HG02623 (cell line): ENCODE results near the gene RCC1.
"Not testable (repeated sequence)": the region's sequence is repeated elsewhere in the genome, so short reads cannot be mapped to it uniquely, and the experiment has no call there.

Experiments used
- ATAC-seq: cut with Tn5 transposase; IDR thresholded peaks from one replicate; pipeline ENCODE4 v1.9.1; 2021; ENCODE audit warnings: moderate library complexity; ENCODE audit not compliant: unreplicated experiment

Gene RCC1, protein sequence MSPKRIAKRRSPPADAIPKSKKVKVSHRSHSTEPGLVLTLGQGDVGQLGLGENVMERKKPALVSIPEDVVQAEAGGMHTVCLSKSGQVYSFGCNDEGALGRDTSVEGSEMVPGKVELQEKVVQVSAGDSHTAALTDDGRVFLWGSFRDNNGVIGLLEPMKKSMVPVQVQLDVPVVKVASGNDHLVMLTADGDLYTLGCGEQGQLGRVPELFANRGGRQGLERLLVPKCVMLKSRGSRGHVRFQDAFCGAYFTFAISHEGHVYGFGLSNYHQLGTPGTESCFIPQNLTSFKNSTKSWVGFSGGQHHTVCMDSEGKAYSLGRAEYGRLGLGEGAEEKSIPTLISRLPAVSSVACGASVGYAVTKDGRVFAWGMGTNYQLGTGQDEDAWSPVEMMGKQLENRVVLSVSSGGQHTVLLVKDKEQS

DNA sequence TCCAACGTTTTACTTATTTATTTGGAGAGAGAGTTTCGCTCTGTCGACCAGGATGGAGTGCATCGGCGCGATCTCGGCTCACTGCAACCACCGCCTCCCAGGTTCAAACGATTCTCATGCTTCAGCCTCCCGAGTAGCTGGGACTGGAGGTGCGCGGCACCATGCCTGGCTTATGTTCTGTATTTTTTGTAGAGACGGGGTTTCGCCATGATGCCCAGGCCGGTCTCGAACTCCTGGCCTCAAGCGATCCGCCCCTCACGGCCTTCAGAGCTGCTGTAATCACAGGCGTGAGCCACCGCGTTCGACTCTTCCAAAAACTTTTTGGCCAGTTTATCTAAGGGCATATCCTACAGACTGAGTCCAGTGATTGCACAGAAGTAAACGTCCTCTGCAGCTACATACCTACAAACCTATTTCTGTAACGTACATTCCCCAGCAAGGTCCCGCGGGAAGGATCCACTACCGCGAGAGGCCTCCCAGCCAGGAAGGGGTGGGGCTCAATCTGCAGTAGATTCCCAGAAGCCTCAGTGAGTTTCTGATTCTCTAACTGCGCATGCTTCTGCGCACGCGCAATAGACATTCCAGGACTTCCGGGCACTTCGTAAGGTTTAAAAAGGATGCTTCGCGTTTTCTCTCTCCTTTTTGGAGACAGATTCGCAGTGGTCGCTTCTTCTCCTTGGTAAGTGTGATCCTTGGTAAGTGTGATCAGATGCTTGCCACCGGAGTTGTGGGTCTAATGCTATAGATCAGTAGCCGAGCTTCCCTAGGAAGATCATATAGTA is at the start of gene RCC1:
Gene RCC1, plus strand, starts transcription at position 638 of the 782 bp plus-strand sequence. CDS start 23,824 bp downstream, outside the sequence.
- peak; percentile 62 for ATAC-seq

DNA sequence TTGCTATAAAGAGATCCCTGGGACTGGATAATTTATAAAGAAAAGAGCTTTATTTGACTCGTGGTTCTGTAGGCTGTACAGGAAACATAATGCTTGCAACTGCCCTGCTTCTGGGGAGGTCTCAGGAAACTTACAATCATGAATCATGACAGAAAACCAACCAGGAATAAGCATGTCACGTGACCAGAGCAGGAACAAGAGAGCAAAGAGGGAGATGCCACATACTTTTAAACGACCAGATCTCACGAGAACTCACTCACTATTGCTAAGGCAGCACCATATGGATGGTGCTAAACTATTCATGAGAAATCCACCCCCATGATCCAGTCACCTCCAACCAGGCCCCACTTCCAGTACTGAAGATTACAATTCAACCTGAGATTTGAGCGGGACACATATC is 49.8 kb upstream of the RCC1 start:
- no peak for ATAC-seq

DNA sequence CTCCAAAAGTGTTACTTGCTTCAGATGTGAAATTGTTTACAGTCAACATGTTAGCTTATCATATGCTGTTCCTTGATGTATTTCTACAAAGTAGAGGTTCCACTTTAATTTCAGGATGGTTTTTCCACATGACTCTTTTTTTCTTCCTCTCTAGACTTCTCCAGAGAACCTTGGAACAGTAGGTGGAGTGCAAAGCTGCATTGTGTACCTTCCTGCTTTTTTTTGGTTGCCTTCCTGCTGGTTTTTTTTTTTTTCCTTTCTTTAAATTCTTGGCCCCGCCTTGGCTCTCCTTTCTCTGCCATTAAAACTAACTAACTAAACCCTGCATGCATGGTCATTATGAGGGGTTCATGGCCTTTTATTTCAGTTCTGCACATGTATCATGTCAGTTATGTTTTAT is 48.2 kb upstream of the RCC1 start:
- no peak for ATAC-seq

DNA sequence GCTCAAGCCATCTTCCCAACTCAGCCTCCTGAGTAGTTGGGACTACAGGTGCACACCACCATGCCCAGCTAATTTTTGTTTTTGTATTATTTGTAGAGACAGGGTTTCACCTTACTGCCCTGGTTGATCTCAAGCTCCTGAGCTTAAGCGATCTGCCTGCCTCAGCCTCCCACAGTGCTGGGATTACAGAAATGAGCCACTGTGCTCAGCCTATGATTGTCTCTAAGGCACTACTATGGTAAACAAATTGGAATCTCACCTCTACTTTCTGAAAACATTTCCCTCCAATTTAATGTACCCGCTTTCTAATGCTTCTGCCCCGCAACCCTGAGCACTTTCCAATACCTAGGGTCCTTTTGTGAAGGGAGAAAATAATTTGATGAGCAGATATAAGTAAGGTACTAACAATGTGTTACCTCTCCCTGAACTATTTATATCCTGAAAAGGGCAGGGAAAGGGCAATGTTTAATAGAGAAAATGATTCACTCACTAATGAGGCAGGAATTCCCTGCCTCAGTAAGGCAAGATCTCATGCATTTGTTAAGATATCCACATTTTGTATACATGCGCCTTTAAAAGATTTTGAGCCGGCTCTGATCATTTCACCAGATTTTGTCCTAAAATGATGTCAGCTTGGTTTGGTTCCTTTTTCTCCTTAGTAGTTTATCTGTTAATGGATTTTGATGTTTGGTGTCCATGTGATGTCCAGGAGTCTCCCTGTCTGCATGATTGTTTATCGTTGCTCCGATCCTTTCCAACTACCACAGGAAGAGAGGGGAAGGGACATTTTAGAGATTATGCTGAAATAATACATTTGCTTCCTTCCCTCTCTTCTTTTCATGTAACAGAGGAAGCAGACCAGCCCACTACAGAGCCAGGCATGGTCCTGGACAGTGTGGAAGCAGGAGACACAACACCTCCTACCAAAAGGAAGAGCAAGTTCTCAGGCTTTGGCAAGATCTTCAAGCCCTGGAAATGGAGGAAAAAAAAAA is 47.3 kb upstream of the RCC1 start:
- no peak for ATAC-seq

DNA sequence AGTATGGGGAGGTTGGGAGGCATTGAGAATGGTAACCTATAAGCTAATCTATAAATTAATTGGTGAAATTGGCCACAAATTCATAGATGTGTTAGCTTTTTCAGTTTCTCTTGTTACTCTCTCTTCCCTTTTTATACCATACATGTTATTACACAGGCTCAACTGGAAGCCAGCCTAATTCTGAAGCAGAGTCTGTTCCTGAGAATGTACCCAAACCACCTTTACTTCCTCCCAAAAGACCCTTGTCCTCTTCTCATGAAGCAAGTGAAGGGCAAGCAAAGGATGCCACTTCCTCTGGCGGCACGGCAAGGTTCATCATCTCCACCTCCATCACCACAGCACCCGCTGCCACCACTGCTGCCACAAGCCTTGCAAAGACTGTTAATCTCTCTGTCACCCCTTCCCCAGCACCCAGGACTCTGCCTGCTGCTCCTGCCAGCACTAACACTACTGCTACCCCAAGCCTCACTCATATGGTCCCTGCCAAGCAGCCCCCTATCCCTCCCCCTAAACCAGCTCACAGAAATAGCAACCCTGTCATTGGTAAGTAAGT is 39.5 kb upstream of the RCC1 start:
- ATAC-seq, result no peak

DNA sequence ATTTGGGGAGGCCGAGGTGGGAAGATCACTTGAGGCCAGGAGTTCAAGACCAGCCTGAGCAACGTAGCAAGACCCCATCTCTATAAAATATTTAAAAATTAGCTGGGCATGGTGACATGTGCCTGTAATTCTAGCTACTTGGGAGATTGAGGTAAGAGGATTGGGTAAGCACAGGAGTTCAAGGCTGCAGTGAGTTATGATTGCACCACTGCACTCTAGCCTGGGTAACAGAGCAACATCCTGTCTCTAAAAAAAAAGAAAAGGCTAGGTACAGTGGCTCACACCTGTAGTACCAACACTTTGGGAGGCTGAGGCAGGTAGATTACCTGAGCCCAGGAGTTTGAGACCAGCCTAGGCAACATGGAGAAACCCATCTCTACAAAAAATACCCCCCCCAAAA is 35.7 kb upstream of the RCC1 start:
- no peak for ATAC-seq

DNA sequence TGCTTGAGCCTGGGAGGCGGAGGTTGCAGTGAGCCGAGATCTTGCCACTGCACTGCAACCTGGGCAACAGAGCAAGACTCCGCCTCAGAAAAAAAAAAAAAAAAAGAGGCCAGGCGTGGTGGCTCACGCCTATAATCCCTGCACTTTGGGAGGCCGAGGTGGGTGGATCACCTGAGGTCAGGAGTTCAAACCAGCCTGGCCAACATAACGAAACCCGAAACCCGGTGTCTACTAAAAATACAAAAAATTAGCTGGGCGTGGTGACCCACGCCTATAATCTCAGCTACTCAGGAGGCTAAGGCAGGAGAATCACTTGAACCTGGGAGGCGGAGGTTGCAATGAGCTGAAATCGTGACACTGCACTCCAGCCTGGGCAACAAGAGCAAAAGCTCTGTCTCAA is 26.3 kb upstream of the RCC1 start:
- not testable (repeated sequence) for ATAC-seq

DNA sequence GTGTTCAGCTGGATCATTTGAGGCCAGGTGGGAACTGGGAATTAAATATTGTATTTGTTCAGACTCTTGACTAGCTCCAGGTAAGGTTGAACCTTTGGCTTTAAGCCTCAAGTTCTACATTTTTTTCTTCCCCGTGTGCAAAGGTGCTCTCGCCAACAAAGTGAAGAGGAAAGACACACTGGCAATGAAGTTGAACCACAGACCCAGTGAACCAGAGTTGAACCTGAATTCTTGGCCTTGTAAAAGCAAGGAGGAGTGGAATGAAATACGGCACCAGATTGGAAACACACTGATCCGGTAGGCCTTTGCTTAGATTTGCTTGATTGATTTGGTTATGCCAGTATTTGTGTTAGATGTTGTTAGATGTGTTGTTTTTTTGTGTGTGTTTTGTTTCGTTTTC is 25.5 kb upstream of the RCC1 start:
- ATAC-seq, result no peak

DNA sequence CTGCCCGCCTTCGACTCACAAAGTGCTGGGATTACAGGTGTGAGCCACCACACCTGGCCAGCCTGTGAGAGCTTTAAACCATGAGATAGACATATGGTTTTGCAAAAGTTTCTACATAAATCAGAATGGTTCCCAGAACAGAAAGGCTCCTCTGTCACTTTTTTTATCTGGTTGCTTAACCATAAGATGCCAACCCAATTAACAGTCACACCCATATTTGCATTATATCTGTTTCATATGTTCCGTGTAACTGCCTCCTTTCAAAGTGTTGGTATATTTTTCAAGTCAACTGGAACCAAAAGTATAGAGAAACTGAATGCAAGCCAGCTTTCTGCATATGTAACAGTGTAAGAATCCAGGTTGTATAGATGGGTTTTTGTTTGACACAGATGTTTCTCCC is 23.7 kb upstream of the RCC1 start:
- no peak for ATAC-seq

DNA sequence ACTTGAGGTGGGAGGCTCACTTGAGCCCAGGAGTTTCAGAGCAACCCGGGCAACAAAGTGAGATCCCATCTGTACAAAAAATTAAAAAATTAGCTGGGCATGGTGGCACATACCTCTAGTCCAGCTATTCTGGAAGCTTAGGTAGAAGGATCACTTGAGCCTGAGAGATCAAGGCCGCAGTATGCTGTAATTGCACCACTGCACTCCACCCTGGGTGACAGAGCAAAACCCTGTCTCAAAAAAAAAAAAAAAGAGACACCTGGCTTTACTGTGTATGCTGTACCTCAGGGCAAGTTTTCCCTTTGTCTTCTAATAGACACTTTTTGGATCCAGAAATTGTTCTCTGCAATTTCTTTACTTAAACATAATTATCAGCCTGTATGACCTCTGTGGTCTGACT is 23.1 kb upstream of the RCC1 start:
- no peak for ATAC-seq

DNA sequence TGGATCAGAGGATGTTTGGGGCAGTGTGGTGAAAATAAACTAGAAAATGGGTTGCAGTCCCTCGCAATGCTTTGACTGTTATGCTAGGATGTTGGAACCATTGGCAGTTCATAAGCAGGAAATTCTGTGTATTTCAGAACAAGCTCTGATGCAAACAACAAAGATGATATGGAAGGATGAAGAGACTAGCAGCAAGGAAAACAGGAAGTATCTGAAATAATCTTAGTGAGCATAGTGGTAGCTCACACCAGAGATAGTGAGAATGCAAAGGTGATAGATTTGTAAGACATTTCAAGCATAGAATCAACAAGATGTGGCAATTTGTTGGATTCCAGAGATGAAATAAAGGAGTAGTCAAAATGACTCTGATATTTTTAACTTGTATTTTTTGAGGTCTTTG is 11.1 kb upstream of the RCC1 start:
- no peak for ATAC-seq

DNA sequence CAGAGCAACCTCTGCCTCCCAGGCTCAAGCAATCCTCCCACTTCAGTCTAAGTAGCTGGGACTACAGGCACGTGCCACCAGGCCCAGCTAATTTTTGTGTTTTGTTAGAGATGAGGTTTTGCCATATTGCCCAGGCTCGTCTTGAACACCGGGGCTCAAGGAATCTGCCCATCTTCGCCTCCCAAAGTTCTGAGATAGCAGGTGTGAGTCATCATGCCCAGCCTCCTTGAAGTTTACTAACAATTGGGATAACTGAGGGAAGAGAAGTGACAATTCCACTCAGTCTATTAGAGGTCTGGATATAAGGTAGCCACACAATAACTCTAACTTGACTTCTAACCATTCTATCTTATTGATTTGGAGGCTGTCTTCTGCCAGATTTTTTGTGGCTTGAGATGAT is 6.3 kb upstream of the RCC1 start:
- ATAC-seq, result no peak

DNA sequence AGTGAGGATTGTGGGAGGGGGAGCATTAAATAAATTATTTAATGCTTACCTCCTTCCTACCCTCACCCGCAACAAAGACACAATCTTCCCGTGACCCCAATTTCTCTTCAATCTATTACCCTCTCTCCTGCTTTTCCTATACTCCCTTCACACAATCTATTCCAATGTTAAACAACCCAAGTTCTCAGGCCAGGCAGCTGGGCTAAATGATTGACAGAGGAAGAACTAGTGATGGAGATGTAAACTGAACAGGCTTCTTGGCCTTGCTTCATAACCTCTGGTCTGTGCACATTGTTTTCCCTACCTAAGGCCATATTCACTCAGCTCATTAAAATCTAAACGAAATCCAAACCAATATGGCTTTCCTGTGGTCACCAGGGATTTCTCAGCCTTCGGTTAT is 3.9 kb upstream of the RCC1 start:
- ATAC-seq, result no peak

DNA sequence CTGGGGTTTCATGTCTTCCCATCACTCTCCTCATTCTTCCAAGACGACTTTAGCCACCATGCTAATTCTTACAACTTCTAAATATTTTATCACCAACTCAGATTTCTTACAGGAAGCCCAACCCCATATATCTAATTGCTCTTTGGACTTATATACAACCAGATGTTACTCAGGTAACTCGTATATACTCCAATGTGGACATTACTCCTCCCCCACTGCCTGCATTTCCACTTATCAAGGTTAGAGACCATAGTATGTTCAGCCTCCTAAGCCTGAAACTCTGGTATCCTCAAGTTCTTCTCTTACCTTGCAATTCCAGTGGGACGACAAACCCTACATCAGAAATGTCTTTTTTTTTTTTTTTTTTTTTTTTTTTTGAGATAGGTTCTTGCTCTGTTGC is 2.7 kb upstream of the RCC1 start:
- no peak for ATAC-seq

DNA sequence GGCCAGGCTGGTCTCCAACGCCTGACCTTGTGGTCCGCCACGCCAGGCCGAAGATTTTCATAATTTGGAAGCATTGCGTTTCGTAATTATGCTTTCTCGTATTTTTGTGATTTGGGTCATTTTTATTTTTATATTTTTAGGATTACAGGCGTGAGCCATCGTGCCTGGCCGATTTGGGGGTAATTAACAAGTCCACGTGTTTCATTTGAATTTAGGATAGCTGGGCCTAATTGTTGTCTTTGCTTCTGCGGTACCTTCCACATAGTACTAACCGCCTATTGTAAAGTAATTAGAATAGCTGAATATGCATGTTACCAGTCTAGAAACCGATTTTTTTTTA is 1.0 kb downstream of the RCC1 start:
- ATAC-seq, result no peak

DNA sequence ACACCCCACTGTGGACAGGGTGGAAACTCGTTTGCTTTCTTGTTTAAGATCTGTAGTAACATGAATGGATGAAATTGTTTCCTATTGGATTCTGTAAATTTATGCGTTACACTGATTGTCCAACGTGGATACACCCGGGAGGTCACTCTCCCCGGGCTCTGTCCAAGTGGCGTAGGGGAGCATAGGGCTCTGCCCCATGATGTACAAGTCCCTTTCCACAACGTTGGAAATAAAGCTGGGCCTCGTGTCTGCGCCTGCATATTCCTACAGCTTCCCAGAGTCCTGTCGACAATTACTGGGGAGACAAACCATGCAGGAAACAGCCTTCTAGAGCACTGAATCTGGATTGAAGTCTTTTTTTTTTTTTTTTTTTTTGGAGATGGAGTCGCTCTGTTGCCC is 1.4 kb downstream of the RCC1 start:
- no peak for ATAC-seq

DNA sequence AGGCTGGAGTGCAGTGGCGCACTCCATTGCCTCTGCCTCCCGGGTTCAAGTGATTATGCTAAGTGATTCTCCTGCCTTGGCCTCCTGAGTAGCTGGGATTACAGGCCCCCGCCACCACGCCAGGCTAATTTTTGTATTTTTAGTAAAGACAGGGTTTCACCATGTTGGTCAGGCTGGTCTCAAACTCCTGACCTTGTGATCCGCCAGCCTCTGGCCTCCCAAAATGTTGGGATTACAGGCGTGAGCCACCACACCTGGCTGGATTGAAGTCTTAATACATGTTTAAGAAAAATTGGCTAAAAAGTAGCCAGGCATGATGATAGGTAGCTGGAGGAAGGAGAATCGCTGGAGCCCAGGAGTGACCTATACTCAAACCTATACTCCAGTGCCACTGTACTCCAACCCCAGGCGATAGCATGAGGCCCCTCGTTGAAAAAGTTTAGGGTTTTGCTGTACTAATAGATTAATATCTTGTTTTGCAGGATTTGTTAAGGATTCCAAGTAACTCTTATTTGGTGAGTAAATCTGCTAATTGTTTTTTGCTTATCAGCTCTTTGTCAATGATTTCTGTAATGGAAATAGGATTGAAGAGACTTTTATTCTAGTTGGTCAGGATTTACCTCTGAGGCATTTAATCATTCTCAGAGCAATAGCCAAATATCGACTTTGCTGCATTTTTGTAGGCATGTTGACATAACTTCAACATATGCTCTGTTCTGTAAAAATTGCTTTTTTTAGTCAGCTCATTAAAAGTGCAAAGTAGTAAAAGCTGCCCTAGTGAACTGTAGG is 2.0 kb downstream of the RCC1 start:
- ATAC-seq, result no peak

DNA sequence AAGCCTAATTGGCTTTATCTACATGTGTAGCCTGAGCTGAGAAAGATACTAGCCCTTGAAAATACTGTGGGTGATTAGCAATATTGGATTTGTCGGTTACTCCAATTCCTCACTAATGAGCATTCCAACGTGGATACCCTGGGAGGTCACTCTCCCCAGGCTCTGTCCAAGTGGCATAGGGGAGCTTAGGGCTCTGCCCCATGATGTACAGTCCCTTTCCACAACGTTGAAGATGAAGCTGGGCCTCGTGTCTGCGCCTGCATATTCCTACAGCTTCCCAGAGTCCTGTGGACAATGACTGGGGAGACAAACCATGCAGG is 2.6 kb downstream of the RCC1 start:
- no peak for ATAC-seq

DNA sequence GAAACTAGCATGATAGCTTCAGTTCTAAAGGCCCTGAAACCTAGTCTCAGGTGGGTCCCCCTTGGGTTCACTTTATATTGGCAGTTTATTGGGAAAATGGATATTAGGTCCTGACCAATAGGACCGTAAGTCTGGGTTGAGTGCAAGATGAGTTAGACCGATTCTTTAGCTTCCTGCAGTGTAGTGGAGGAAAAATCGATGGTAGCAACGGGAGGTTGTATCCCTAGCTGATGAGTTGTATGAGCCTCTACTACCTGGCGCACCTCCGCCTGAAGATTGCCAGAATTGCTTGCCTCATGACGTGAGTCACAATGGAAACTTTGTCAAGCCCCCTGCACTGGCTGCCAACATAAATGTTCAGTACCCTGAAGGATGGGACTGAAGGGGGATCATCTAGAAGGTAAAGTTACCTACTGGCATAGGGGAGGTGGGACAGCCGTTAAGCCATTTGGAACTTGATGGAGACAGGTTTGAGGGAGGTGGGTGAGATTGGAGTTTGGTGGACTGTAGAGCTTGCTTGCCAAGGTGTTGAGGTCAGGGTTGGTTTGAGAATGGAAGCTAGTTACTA is 3.9 kb downstream of the RCC1 start:
- ATAC-seq, result no peak
